Panc1 (cell line): ENCODE measurements around the gene PTX4. TPM values are rescaled to one million over a fixed set of nuclear protein-coding genes. Genes with fewer than 3 reads are reported as not detected.

Experiments used
- ATAC-seq: fragments of 200-7000 bp; cut with Tn5 transposase; 2 replicates; pipeline ENCODE4 v1.9.1; 2020; ENCODE audit warnings: mild to moderate bottlenecking, moderate library complexity
- BruUV-seq: library from RNA; stranded (reverse); fragments of 400-500 nt; replicated peaks from 2 replicates; lab custom pipeline; 2021; lab: Mats Ljungman, UMichigan
- CTCF ChIA-PET: fragments of 300-600 bp; sonication (Branson Sonifier 250); formaldehyde crosslinking; loops from one replicate; lab custom pipeline; 2022; ENCODE audit warnings: antibody characterized with exemption; lab: Charles Lee
- POLR2A ChIA-PET: fragments of 300-600 bp; sonication (Branson Sonifier 250); formaldehyde crosslinking; loops from one replicate; lab custom pipeline; 2022; ENCODE audit warnings: antibody characterized with exemption; lab: Charles Lee
- DNase-seq: peaks from one replicate; pipeline ENCODE4 v3.0.0-alpha.2; 2010; ENCODE audit warnings: low read depth, low spot score
- H3K27ac ChIP-seq: 2 replicates; pipeline ENCODE4 v1.5.1; 2011; ENCODE audit warnings: mild to moderate bottlenecking, low read length, inconsistent platforms
- H3K27me3 ChIP-seq: fragments of 200-500 bp; sonication (Bioruptor generic); 2 replicates; pipeline ENCODE4 v1.6.0; 2014; ENCODE audit warnings: low read length, inconsistent platforms; ENCODE audit not compliant: control insufficient read depth, insufficient read depth
- H3K36me3 ChIP-seq: fragments of 200-500 bp; sonication (Bioruptor generic); 2 replicates; pipeline ENCODE4 v1.5.1; 2014; ENCODE audit warnings: inconsistent platforms, mild to moderate bottlenecking, low read length, moderate library complexity; ENCODE audit not compliant: control insufficient read depth, insufficient read depth
- H3K4me1 ChIP-seq: 2 replicates; pipeline ENCODE4 v1.5.1; 2011; ENCODE audit warnings: inconsistent platforms, mild to moderate bottlenecking, low read length, moderate library complexity; ENCODE audit not compliant: control insufficient read depth, insufficient read depth
- H3K4me3 ChIP-seq, 2 experiments: 2 replicates each; pipeline ENCODE4 v1.5.1; 2011 to 2012; ENCODE audit warnings: low read depth in 2 of 2, low read length in 2 of 2, mild to moderate bottlenecking in 2 of 2, inconsistent platforms in 1 of 2, moderate library complexity in 1 of 2
- H3K9me3 ChIP-seq: fragments of 200-500 bp; sonication (Bioruptor generic); 2 replicates; pipeline ENCODE4 v1.5.1; 2014; ENCODE audit warnings: low read depth, mild to moderate bottlenecking, inconsistent platforms, low read length, moderate library complexity; ENCODE audit not compliant: control insufficient read depth, insufficient read depth
- CTCF ChIP-seq: fragments of 450-650 bp; IDR thresholded peaks from 2 replicates; pipeline ENCODE4 v1.5.1; 2017; ENCODE audit warnings: mild to moderate bottlenecking
- POLR2AphosphoS5 ChIP-seq: IDR thresholded peaks from 2 replicates; pipeline ENCODE4 v1.6.1; 2012; ENCODE audit warnings: mild to moderate bottlenecking, low read depth, low read length, moderate library complexity
- SIN3A ChIP-seq: IDR thresholded peaks from 2 replicates; pipeline ENCODE4 v1.6.1; 2012; ENCODE audit warnings: low read depth, mild to moderate bottlenecking, low read length, moderate library complexity, borderline replicate concordance; ENCODE audit not compliant: insufficient read depth
- TCF7L2 ChIP-seq: IDR thresholded peaks from 2 replicates; pipeline ENCODE4 v1.6.1; 2011; ENCODE audit warnings: mild to moderate bottlenecking, low read depth, low read length, inconsistent platforms
- in situ Hi-C: cut with HindIII; loops from 2 replicates; pipeline ENCODE4 v1.10.0; 2016; ENCODE audit warnings: low sequenced_read_pairs, low pct_unique_long_range_greater_than_20kb
- intact Hi-C: fragments of 100-400 bp; cut with micrococcal nuclease; formaldehyde crosslinking; loops from one replicate; pipeline ENCODE4 v1.10.0; 2022; ENCODE audit not compliant: unreplicated experiment
- total RNA-seq: library from RNA; stranded (reverse); gene quantifications from one replicate; pipeline ENCODE4 v1.2.1, GENCODE V29; 2021; ENCODE audit not compliant: unreplicated experiment
- TF ChIP-seq, protein P1 (sequence below), 2 experiments: IDR thresholded peaks; 2 replicates each; pipeline ENCODE4 v1.6.1; 2011 to 2012; ENCODE audit warnings: low read depth in 2 of 2, control low read depth in 1 of 2, low read length in 1 of 2, mild to moderate bottlenecking in 1 of 2, moderate library complexity in 1 of 2; ENCODE audit not compliant: insufficient read depth in 1 of 2

PTX4 gene
- total RNA-seq, 1 experiment from 2014 or later, result not detected

GRCh38 chr16:1456951-1457350 lies 31.8 kb downstream of the PTX4 start:
- Histone ChIP-seq H3K9me3 (no peaks in the 10 kb centered on the region), H3K27me3 (no peaks in the 10 kb centered on the region), H3K4me1 (no peaks in the 10 kb centered on the region), H3K36me3 (no peaks in the 10 kb centered on the region; the same call in 1 of the 2 replicates), H3K27ac (no peak overlapping the region), H3K4me3 (no peak overlapping the region)
- ChIA-PET CTCF (no interaction called here), POLR2A (interaction anchor here (0.6 kb wide), 1 partner anchor 25 kb away, joined by 4 read pairs; no protein-coding TSS in a partner anchor)
- ATAC-seq, result no peak
- no TSS peak for BruUV-seq
- DNase-seq, result no peak
- intact Hi-C loops, result no loop called here
- in situ Hi-C loops, result no loop called here
- no peak for TF ChIP-seq POLR2AphosphoS5
- TF ChIP-seq, protein P1, sequence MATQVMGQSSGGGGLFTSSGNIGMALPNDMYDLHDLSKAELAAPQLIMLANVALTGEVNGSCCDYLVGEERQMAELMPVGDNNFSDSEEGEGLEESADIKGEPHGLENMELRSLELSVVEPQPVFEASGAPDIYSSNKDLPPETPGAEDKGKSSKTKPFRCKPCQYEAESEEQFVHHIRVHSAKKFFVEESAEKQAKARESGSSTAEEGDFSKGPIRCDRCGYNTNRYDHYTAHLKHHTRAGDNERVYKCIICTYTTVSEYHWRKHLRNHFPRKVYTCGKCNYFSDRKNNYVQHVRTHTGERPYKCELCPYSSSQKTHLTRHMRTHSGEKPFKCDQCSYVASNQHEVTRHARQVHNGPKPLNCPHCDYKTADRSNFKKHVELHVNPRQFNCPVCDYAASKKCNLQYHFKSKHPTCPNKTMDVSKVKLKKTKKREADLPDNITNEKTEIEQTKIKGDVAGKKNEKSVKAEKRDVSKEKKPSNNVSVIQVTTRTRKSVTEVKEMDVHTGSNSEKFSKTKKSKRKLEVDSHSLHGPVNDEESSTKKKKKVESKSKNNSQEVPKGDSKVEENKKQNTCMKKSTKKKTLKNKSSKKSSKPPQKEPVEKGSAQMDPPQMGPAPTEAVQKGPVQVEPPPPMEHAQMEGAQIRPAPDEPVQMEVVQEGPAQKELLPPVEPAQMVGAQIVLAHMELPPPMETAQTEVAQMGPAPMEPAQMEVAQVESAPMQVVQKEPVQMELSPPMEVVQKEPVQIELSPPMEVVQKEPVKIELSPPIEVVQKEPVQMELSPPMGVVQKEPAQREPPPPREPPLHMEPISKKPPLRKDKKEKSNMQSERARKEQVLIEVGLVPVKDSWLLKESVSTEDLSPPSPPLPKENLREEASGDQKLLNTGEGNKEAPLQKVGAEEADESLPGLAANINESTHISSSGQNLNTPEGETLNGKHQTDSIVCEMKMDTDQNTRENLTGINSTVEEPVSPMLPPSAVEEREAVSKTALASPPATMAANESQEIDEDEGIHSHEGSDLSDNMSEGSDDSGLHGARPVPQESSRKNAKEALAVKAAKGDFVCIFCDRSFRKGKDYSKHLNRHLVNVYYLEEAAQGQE (IDR thresholded peaks at IDR 0.05; ENCODE audit: insufficient read depth in 1 of 2, low read depth in 2 of 2, low read length in 1 of 2), result no peak
- TF ChIP-seq SIN3A, result no peak
- no peak for TF ChIP-seq CTCF

- intact Hi-C loops, result no loop called here
- in situ Hi-C loops, result no loop called here
- no peaks in the 10 kb centered on the region; the same call in 1 of the 2 replicates for H3K36me3 ChIP-seq
- DNase-seq (no peak), ATAC-seq (no peak)
- no peaks in the 10 kb centered on the region for H3K4me1 ChIP-seq
- ChIA-PET CTCF (no interaction called here), POLR2A (no interaction called here)
- H3K4me3 ChIP-seq, result no peak overlapping the region
- BruUV-seq, result no TSS peak
- no peaks in the 10 kb centered on the region for H3K27me3 ChIP-seq
- H3K27ac ChIP-seq, result no peak overlapping the region
- TF ChIP-seq POLR2AphosphoS5 (no peak), CTCF (no peak), SIN3A (no peak), TCF7L2 (no peak)
- TF ChIP-seq, protein P1 (IDR thresholded peaks at IDR 0.05; ENCODE audit: insufficient read depth in 1 of 2, low read depth in 2 of 2, low read length in 1 of 2), result no peak
- H3K9me3 ChIP-seq, result no peaks in the 10 kb centered on the region
Observed at GRCh38 chr16:1455190-1456171, 33.3 kb downstream of the PTX4 start.
